Measurements from ENCODE around the gene PSMD9. TPM values are rescaled to one million over a fixed set of nuclear protein-coding genes. Genes with fewer than 3 reads are reported as not detected.

PSMD9 gene
- total RNA-seq, 1 donor from 2014 or later = 58.2 TPM

- DNase-seq = no peak
Observed at GRCh38 chr12:121955258-121956237, 67.0 kb downstream of the PSMD9 start.

- DNase-seq = no peak
Observed at GRCh38 chr12:121957861-121958515, 69.4 kb downstream of the PSMD9 start.

GRCh38 chr12:121958541-121959240 is 70.1 kb downstream of the PSMD9 start:
- DNase-seq = no peak

- no peak for DNase-seq
Observed at GRCh38 chr12:121960541-121960940, 72.0 kb downstream of the PSMD9 start.

- no peak for DNase-seq
Observed at GRCh38 chr12:121961195-121961879, 72.7 kb downstream of the PSMD9 start.

- no peak for DNase-seq
Observed at GRCh38 chr12:121963341-121964018, 74.9 kb downstream of the PSMD9 start.

- no peak for DNase-seq
Observed at GRCh38 chr12:121964813-121965643, 76.4 kb downstream of the PSMD9 start.

GRCh38 chr12:121966959-121967358 is 78.4 kb downstream of the PSMD9 start:
- no peak for DNase-seq

Small RNAs within 50 kb of the gene (small RNA-seq; reads per million reads assigned to genes)
- gene AC069503.3 (ENCODE audit: low replicate concordance) = not detected
- not detected for gene RF00017 (ENCODE audit: low replicate concordance)
- not detected for gene RNU7-170P (ENCODE audit: low replicate concordance)

Other genes starting within 250 kb of the PSMD9 start
- 0.41 TPM for gene MORN3, start 219.1 kb upstream of the PSMD9 start, total RNA-seq
- 14.1 TPM for gene TMEM120B, start 176.0 kb upstream of the PSMD9 start, total RNA-seq
- 7.8 TPM for gene RHOF, start 95.1 kb upstream of the PSMD9 start, total RNA-seq
- gene SETD1B, start 84.8 kb upstream of the PSMD9 start, total RNA-seq = 5.5 TPM
- gene HPD, start 29.9 kb upstream of the PSMD9 start, total RNA-seq = 1.0 TPM
- gene CFAP251, start 29.8 kb downstream of the PSMD9 start, total RNA-seq = 4.5 TPM
- gene BCL7A, start 133.1 kb downstream of the PSMD9 start, total RNA-seq = 15.4 TPM
- gene MLXIP, start 190.0 kb downstream of the PSMD9 start, total RNA-seq = 15.9 TPM